PC-3 (cell line): ENCODE results near the gene TMC1. TPM values are rescaled to one million over a fixed set of nuclear protein-coding genes. Genes with fewer than 3 reads are reported as not detected.

ENCODE experiments used
- ATAC-seq: fragments of 200-7000 bp; cut with Tn5 transposase; 2 replicates; pipeline ENCODE4 v1.9.1; 2020; ENCODE audit warnings: mild to moderate bottlenecking, moderate library complexity
- BruUV-seq: library from RNA; stranded (reverse); fragments of 400-500 nt; replicated peaks from 2 replicates; lab custom pipeline; 2021; lab: Mats Ljungman, UMichigan
- CTCF ChIA-PET: fragments of 300-600 bp; sonication (Branson Sonifier 250); formaldehyde crosslinking; loops from one replicate; lab custom pipeline; 2022; ENCODE audit warnings: antibody characterized with exemption; lab: Charles Lee
- POLR2A ChIA-PET: fragments of 300-600 bp; sonication (Branson Sonifier 250); formaldehyde crosslinking; loops from one replicate; lab custom pipeline; 2022; ENCODE audit warnings: antibody characterized with exemption; ENCODE audit not compliant: unreplicated experiment; lab: Charles Lee
- DNase-seq: peaks from one replicate; pipeline ENCODE4 v3.0.0-alpha.2; 2015
- H2AFZ ChIP-seq: fragments of 300-600 bp; sonication (generic); 2 replicates; pipeline ENCODE4 v1.6.0; 2016; ENCODE audit warnings: antibody characterized with exemption, low read length
- H3F3A ChIP-seq: fragments of 300-600 bp; sonication (generic); one replicate; pipeline ENCODE4 v1.6.0; 2017; ENCODE audit warnings: antibody characterized with exemption, low read length, control low read depth, mild to moderate bottlenecking; ENCODE audit not compliant: unreplicated experiment
- H3K27ac ChIP-seq: fragments of 300-600 bp; sonication (generic); 2 replicates; pipeline ENCODE4 v1.5.1; 2016; ENCODE audit warnings: mild to moderate bottlenecking, low read length
- H3K27me3 ChIP-seq: fragments of 300-600 bp; sonication (generic); 2 replicates; pipeline ENCODE4 v1.6.1; 2016; ENCODE audit warnings: low read length, mixed read lengths
- H3K36me3 ChIP-seq: fragments of 300-600 bp; sonication (generic); 2 replicates; pipeline ENCODE4 v1.6.1; 2016; ENCODE audit warnings: low read depth, mixed run types, low read length, mixed read lengths
- H3K4me1 ChIP-seq: fragments of 300-600 bp; sonication (generic); 2 replicates; pipeline ENCODE4 v1.5.1; 2016; ENCODE audit warnings: low read length; ENCODE audit not compliant: insufficient read depth
- H3K4me2 ChIP-seq: fragments of 300-600 bp; sonication (generic); 2 replicates; pipeline ENCODE4 v1.6.0; 2016; ENCODE audit warnings: low read length
- H3K4me3 ChIP-seq: fragments of 300-600 bp; sonication (generic); 2 replicates; pipeline ENCODE4 v1.5.1; 2016; ENCODE audit warnings: mild to moderate bottlenecking, low read length, mixed read lengths
- H3K79me2 ChIP-seq: fragments of 300-600 bp; sonication (generic); 2 replicates; pipeline ENCODE4 v1.6.1; 2017; ENCODE audit warnings: low read length, mixed read lengths
- H3K9ac ChIP-seq: fragments of 300-600 bp; sonication (generic); 2 replicates; pipeline ENCODE4 v1.6.0; 2016; ENCODE audit warnings: mild to moderate bottlenecking, low read length
- H3K9me2 ChIP-seq: fragments of 300-600 bp; sonication (generic); replicated peaks from 2 replicates; pipeline ENCODE4 v1.6.1; 2016; ENCODE audit warnings: mixed run types, low read length, mixed read lengths
- H3K9me3 ChIP-seq: fragments of 300-600 bp; sonication (generic); 2 replicates; pipeline ENCODE4 v1.6.1; 2016; ENCODE audit warnings: low read length, mixed read lengths
- H4K20me1 ChIP-seq: fragments of 300-600 bp; sonication (generic); 2 replicates; pipeline ENCODE4 v1.6.1; 2016; ENCODE audit warnings: low read length, mixed read lengths
- CTCF ChIP-seq: fragments of 300-600 bp; sonication (generic); conservative IDR thresholded peaks from 2 replicates; pipeline ENCODE4 v1.5.1; 2017; ENCODE audit warnings: antibody characterized with exemption, low read depth, mild to moderate bottlenecking, low read length
- EZH2 ChIP-seq: fragments of 300-600 bp; sonication (generic); IDR thresholded peaks from one replicate; pipeline ENCODE4 v1.6.1; 2017; ENCODE audit warnings: antibody characterized with exemption, mild to moderate bottlenecking, low read length; ENCODE audit not compliant: unreplicated experiment
- EZH2phosphoT487 ChIP-seq: fragments of 300-600 bp; sonication (generic); IDR thresholded peaks from 2 replicates; pipeline ENCODE4 v1.6.1; 2018; ENCODE audit warnings: mild to moderate bottlenecking, antibody characterized with exemption, low read length, borderline replicate concordance
- intact Hi-C: fragments of 100-400 bp; cut with micrococcal nuclease; formaldehyde crosslinking; loops from 2 replicates; pipeline ENCODE4 v1.9.0; 2023
- total RNA-seq: library from RNA; depleted of rRNA; stranded (reverse); fragments of >200 nt; gene quantifications from 2 replicates; pipeline ENCODE4 v1.2.3, GENCODE V29; 2014

The TMC1 gene
- total RNA-seq, 1 experiment from 2014 or later: 0.15 TPM

GRCh38 chr9:72537671-72538070, 16.3 kb downstream of the TMC1 start:
- DNase-seq: peak; percentile 18
- no peaks in the 10 kb centered on the region for H3K79me2 ChIP-seq
- H2AFZ ChIP-seq: no peak overlapping the region
- H3K36me3 ChIP-seq: no peaks in the 10 kb centered on the region
- H3K4me3 ChIP-seq: no peak overlapping the region
- H3F3A ChIP-seq: no peaks in the 10 kb centered on the region
- no peak overlapping the region for H3K4me2 ChIP-seq
- ChIA-PET CTCF (no interaction called here), POLR2A (no interaction called here)
- H3K9me3 ChIP-seq: no peaks in the 10 kb centered on the region
- no peaks in the 10 kb centered on the region for H4K20me1 ChIP-seq
- intact Hi-C loops: no loop called here
- TF ChIP-seq CTCF (no peak), EZH2phosphoT487 (no peak), EZH2 (no peak)
- no peaks in the 10 kb centered on the region for H3K27me3 ChIP-seq
- H3K27ac ChIP-seq: no peak overlapping the region
- H3K4me1 ChIP-seq: peaks cover 26% of the 10 kb centered on the region
- BruUV-seq: no TSS peak
- no peaks in the 10 kb centered on the region for H3K9me2 ChIP-seq
- no peak for ATAC-seq
- H3K9ac ChIP-seq: no peak overlapping the region

GRCh38 chr9:72538921-72539702, 17.7 kb downstream of the TMC1 start:
- no peak overlapping the region for H3K4me3 ChIP-seq
- no peak overlapping the region for H3K4me2 ChIP-seq
- H3K4me1 ChIP-seq: peaks cover 22% of the 10 kb centered on the region
- no peak overlapping the region for H2AFZ ChIP-seq
- TF ChIP-seq EZH2phosphoT487: no peak
- TF ChIP-seq CTCF: no peak
- TF ChIP-seq EZH2: no peak
- ATAC-seq (no peak), DNase-seq (no peak)
- H3K9me3 ChIP-seq: no peaks in the 10 kb centered on the region
- H3K27ac ChIP-seq: no peak overlapping the region
- ChIA-PET CTCF (no interaction called here), POLR2A (no interaction called here)
- H3K79me2 ChIP-seq: no peaks in the 10 kb centered on the region
- BruUV-seq: no TSS peak
- no peaks in the 10 kb centered on the region for H3F3A ChIP-seq
- H3K27me3 ChIP-seq: no peaks in the 10 kb centered on the region
- intact Hi-C loops: no loop called here
- H3K36me3 ChIP-seq: no peaks in the 10 kb centered on the region
- H3K9ac ChIP-seq: no peak overlapping the region
- H4K20me1 ChIP-seq: no peaks in the 10 kb centered on the region
- H3K9me2 ChIP-seq: no peaks in the 10 kb centered on the region

GRCh38 chr9:72539824-72540347, 18.5 kb downstream of the TMC1 start:
- TF ChIP-seq CTCF: no peak
- no peak for TF ChIP-seq EZH2
- no peak for TF ChIP-seq EZH2phosphoT487
- no peak overlapping the region; the same call in 1 of the 2 replicates for H3K9ac ChIP-seq
- H3F3A ChIP-seq: no peaks in the 10 kb centered on the region
- H2AFZ ChIP-seq: no peak overlapping the region
- ChIA-PET POLR2A (no interaction called here), CTCF (no interaction called here)
- H4K20me1 ChIP-seq: no peaks in the 10 kb centered on the region
- H3K4me2 ChIP-seq: no peak overlapping the region
- DNase-seq (no peak), ATAC-seq (no peak)
- no peaks in the 10 kb centered on the region for H3K36me3 ChIP-seq
- H3K27ac ChIP-seq: peak overlapping the region; percentile 69
- H3K4me3 ChIP-seq: no peak overlapping the region
- peaks cover 22% of the 10 kb centered on the region for H3K4me1 ChIP-seq
- no peaks in the 10 kb centered on the region for H3K9me3 ChIP-seq
- intact Hi-C loops: no loop called here
- BruUV-seq: no TSS peak
- H3K79me2 ChIP-seq: no peaks in the 10 kb centered on the region
- H3K9me2 ChIP-seq: no peaks in the 10 kb centered on the region
- no peaks in the 10 kb centered on the region for H3K27me3 ChIP-seq
